ENCODE measurements around the gene KCNG3.
"Not testable (repeated sequence)": the region's sequence is repeated elsewhere in the genome, so short reads cannot be mapped to it uniquely, and the experiment has no call there.

KCNG3 gene

GRCh38 chr2:42425697-42426096 lies 68.1 kb downstream of the KCNG3 start:
- Histone ChIP-seq H3K4me1 (ENCODE audit: insufficient read depth, low read length) (no peaks in the 10 kb centered on the region; the same call in 1 of the 2 replicates), H3K9me3 (ENCODE audit: control insufficient read depth, insufficient read depth, low read length) (no peaks in the 10 kb centered on the region), H3K9ac (ENCODE audit: low read depth, low read length) (no peak overlapping the region), H3K36me3 (ENCODE audit: insufficient read depth, low read length) (no peaks in the 10 kb centered on the region; the same call in 1 of the 2 replicates)

GRCh38 chr2:42424033-42424432 lies 69.7 kb downstream of the KCNG3 start:
- Histone ChIP-seq H3K4me1 (ENCODE audit: insufficient read depth, low read length) (no peaks in the 10 kb centered on the region; the same call in 1 of the 2 replicates), H3K9ac (ENCODE audit: low read depth, low read length) (no peak overlapping the region), H3K36me3 (ENCODE audit: insufficient read depth, low read length) (no peaks in the 10 kb centered on the region; the same call in 1 of the 2 replicates), H3K9me3 (ENCODE audit: control insufficient read depth, insufficient read depth, low read length) (no peaks in the 10 kb centered on the region)

- H3K9ac ChIP-seq (ENCODE audit: low read depth, low read length), result no peak overlapping the region
- no peaks in the 10 kb centered on the region; the same call in 1 of the 2 replicates for H3K4me1 ChIP-seq (ENCODE audit: insufficient read depth, low read length)
- no peaks in the 10 kb centered on the region for H3K9me3 ChIP-seq (ENCODE audit: control insufficient read depth, insufficient read depth, low read length)
- H3K36me3 ChIP-seq (ENCODE audit: insufficient read depth, low read length), result no peaks in the 10 kb centered on the region; the same call in 1 of the 2 replicates
Measured at GRCh38 chr2:42421601-42422239, 72.1 kb downstream of the KCNG3 start.

GRCh38 chr2:42421157-42421485 lies 72.7 kb downstream of the KCNG3 start:
- no peaks in the 10 kb centered on the region for H3K9me3 ChIP-seq (ENCODE audit: control insufficient read depth, insufficient read depth, low read length)
- no peaks in the 10 kb centered on the region; the same call in 1 of the 2 replicates for H3K36me3 ChIP-seq (ENCODE audit: insufficient read depth, low read length)
- H3K9ac ChIP-seq (ENCODE audit: low read depth, low read length), result no peak overlapping the region
- H3K4me1 ChIP-seq (ENCODE audit: insufficient read depth, low read length), result no peaks in the 10 kb centered on the region; the same call in 1 of the 2 replicates

- Histone ChIP-seq H3K36me3 (ENCODE audit: insufficient read depth, low read length) (no peaks in the 10 kb centered on the region), H3K9ac (ENCODE audit: low read depth, low read length) (no peak overlapping the region), H3K9me3 (ENCODE audit: control insufficient read depth, insufficient read depth, low read length) (no peaks in the 10 kb centered on the region; the same call in 1 of the 2 replicates), H3K4me1 (ENCODE audit: insufficient read depth, low read length) (no peaks in the 10 kb centered on the region)
Measured at GRCh38 chr2:42414648-42415047, 79.1 kb downstream of the KCNG3 start.

- H3K9ac ChIP-seq (ENCODE audit: low read depth, low read length), result no peak overlapping the region
- no peaks in the 10 kb centered on the region for H3K4me1 ChIP-seq (ENCODE audit: insufficient read depth, low read length)
- no peaks in the 10 kb centered on the region; the same call in 1 of the 2 replicates for H3K9me3 ChIP-seq (ENCODE audit: control insufficient read depth, insufficient read depth, low read length)
- H3K36me3 ChIP-seq (ENCODE audit: insufficient read depth, low read length), result no peaks in the 10 kb centered on the region
Measured at GRCh38 chr2:42414158-42414557, 79.6 kb downstream of the KCNG3 start.

GRCh38 chr2:42410742-42411514 lies 82.9 kb downstream of the KCNG3 start:
- no peaks in the 10 kb centered on the region for H3K4me1 ChIP-seq (ENCODE audit: insufficient read depth, low read length)
- no peaks in the 10 kb centered on the region; the same call in 1 of the 2 replicates for H3K9me3 ChIP-seq (ENCODE audit: control insufficient read depth, insufficient read depth, low read length)
- H3K36me3 ChIP-seq (ENCODE audit: insufficient read depth, low read length), result no peaks in the 10 kb centered on the region
- no peak overlapping the region for H3K9ac ChIP-seq (ENCODE audit: low read depth, low read length)

- no peaks in the 10 kb centered on the region for H3K36me3 ChIP-seq (ENCODE audit: insufficient read depth, low read length)
- H3K4me1 ChIP-seq (ENCODE audit: insufficient read depth, low read length), result no peaks in the 10 kb centered on the region
- H3K9me3 ChIP-seq (ENCODE audit: control insufficient read depth, insufficient read depth, low read length), result no peaks in the 10 kb centered on the region
- H3K9ac ChIP-seq (ENCODE audit: low read depth, low read length), result no peak overlapping the region
Measured at GRCh38 chr2:42408009-42408408, 85.8 kb downstream of the KCNG3 start.

GRCh38 chr2:42407476-42407875 lies 86.3 kb downstream of the KCNG3 start:
- Histone ChIP-seq H3K4me1 (ENCODE audit: insufficient read depth, low read length) (no peaks in the 10 kb centered on the region), H3K9ac (ENCODE audit: low read depth, low read length) (no peak overlapping the region)

GRCh38 chr2:42404676-42405075 lies 89.1 kb downstream of the KCNG3 start:
- H3K9ac ChIP-seq (ENCODE audit: low read depth, low read length), result no peak overlapping the region
- no peaks in the 10 kb centered on the region for H3K36me3 ChIP-seq (ENCODE audit: insufficient read depth, low read length)
- no peaks in the 10 kb centered on the region for H3K9me3 ChIP-seq (ENCODE audit: control insufficient read depth, insufficient read depth, low read length)
- no peaks in the 10 kb centered on the region for H3K4me1 ChIP-seq (ENCODE audit: insufficient read depth, low read length)

More at GRCh38 chr2:42407476-42407875, 86.3 kb downstream of the KCNG3 start:
- no peaks in the 10 kb centered on the region for H3K36me3 ChIP-seq (ENCODE audit: insufficient read depth, low read length)
- H3K9me3 ChIP-seq (ENCODE audit: control insufficient read depth, insufficient read depth, low read length), result no peaks in the 10 kb centered on the region

GRCh38 chr2:42401773-42402172 lies 92.0 kb downstream of the KCNG3 start:
- Histone ChIP-seq H3K4me1 (ENCODE audit: insufficient read depth, low read length) (no peaks in the 10 kb centered on the region), H3K36me3 (ENCODE audit: insufficient read depth, low read length) (no peaks in the 10 kb centered on the region), H3K9ac (ENCODE audit: low read depth, low read length) (no peak overlapping the region), H3K9me3 (ENCODE audit: control insufficient read depth, insufficient read depth, low read length) (no peaks in the 10 kb centered on the region)

GRCh38 chr2:42398052-42398451 lies 95.7 kb downstream of the KCNG3 start:
- H3K9ac ChIP-seq (ENCODE audit: low read depth, low read length); H3K4me1 ChIP-seq (ENCODE audit: insufficient read depth, low read length); H3K36me3 ChIP-seq (ENCODE audit: insufficient read depth, low read length); H3K9me3 ChIP-seq (ENCODE audit: control insufficient read depth, insufficient read depth, low read length): not testable (repeated sequence)

GRCh38 chr2:42393320-42393719 lies 100.5 kb downstream of the KCNG3 start:
- H3K36me3 ChIP-seq (ENCODE audit: insufficient read depth, low read length); H3K4me1 ChIP-seq (ENCODE audit: insufficient read depth, low read length); H3K9ac ChIP-seq (ENCODE audit: low read depth, low read length): not testable (repeated sequence)

GRCh38 chr2:42392191-42392590 lies 101.6 kb downstream of the KCNG3 start:
- H3K36me3 ChIP-seq (ENCODE audit: insufficient read depth, low read length), result no peaks in the 10 kb centered on the region
- no peak overlapping the region for H3K9ac ChIP-seq (ENCODE audit: low read depth, low read length)
- peaks cover 4% of the 10 kb centered on the region; the same call in 1 of the 2 replicates for H3K4me1 ChIP-seq (ENCODE audit: insufficient read depth, low read length)
- H3K9me3 ChIP-seq (ENCODE audit: control insufficient read depth, insufficient read depth, low read length), result no peaks in the 10 kb centered on the region

More at GRCh38 chr2:42393320-42393719, 100.5 kb downstream of the KCNG3 start:
- not testable (repeated sequence) for H3K9me3 ChIP-seq (ENCODE audit: control insufficient read depth, insufficient read depth, low read length)

All from ES-I3 (cell line).